Activated CD4-positive, alpha-beta T cell treated with anti-CD3 and anti-CD28 coated beads, Interleukin-2, amount 10 ng/mL, durations not matched to agents 24 days and 14 days (primary cell): ENCODE data around the gene DPYSL5. TPM values are rescaled to one million over a fixed set of nuclear protein-coding genes. Genes with fewer than 3 reads are reported as not detected.

Source experiments
- DNase-seq: peaks from one replicate; pipeline ENCODE4 v3.0.0; 2022
- H3K27ac Mint-ChIP-seq: one replicate; pipeline ENCODE4 v1.8.0; 2022; ENCODE audit warnings: mild to moderate bottlenecking, mixed read lengths
- H3K27me3 Mint-ChIP-seq: one replicate; pipeline ENCODE4 v1.8.0; 2022; ENCODE audit warnings: mixed read lengths
- H3K36me3 Mint-ChIP-seq: one replicate; pipeline ENCODE4 v1.8.0; 2022; ENCODE audit warnings: low read depth, mild to moderate bottlenecking, mixed read lengths
- H3K4me1 Mint-ChIP-seq: one replicate; pipeline ENCODE4 v1.8.0; 2021; ENCODE audit warnings: mixed read lengths
- H3K4me3 Mint-ChIP-seq: one replicate; pipeline ENCODE4 v1.8.0; 2022; ENCODE audit warnings: mild to moderate bottlenecking, moderate library complexity, mixed read lengths
- H3K9me3 Mint-ChIP-seq: one replicate; pipeline ENCODE4 v1.8.0; 2021; ENCODE audit warnings: mixed read lengths
- intact Hi-C: fragments of 100-400 bp; cut with micrococcal nuclease; formaldehyde crosslinking; loops from one replicate; pipeline ENCODE4 v1.15.1; 2023
- total RNA-seq: library from RNA; stranded (reverse); gene quantifications from 2 replicates; pipeline ENCODE4 v1.2.3, GENCODE V29; 2022

Gene DPYSL5
- total RNA-seq, 1 donor from 2014 or later = not detected

DNA sequence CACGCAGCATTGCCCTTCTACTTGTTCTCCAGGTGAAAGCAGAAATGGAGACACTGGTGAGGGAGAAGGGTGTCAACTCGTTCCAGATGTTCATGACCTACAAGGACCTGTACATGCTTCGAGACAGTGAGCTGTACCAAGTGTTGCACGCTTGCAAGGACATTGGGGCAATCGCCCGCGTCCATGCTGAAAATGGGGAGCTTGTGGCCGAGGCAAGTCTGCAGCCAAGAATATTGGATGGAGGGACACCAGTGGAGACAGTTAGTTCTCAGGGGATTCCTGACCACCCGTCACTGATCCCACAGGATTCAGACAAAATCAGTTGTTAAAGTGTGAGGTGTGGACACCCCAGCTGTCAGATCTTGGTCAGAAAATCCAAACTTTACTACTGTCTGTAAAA, 79.3 kb downstream of the DPYSL5 start:
- Mint-ChIP-seq H3K4me1 (peaks cover 2% of the 10 kb centered on the region), H3K4me3 (no peak overlapping the region), H3K9me3 (no peaks in the 10 kb centered on the region), H3K36me3 (no peaks in the 10 kb centered on the region), H3K27ac (no peak overlapping the region), H3K27me3 (peaks cover 9% of the 10 kb centered on the region)
- intact Hi-C loops = no loop called here
- DNase-seq = no peak

- H3K27me3 Mint-ChIP-seq = peaks cover 2% of the 10 kb centered on the region
- H3K36me3 Mint-ChIP-seq = no peaks in the 10 kb centered on the region
- H3K4me1 Mint-ChIP-seq = no peaks in the 10 kb centered on the region
- intact Hi-C loops = no loop called here
- no peak for DNase-seq
- H3K27ac Mint-ChIP-seq = no peak overlapping the region
- no peaks in the 10 kb centered on the region for H3K9me3 Mint-ChIP-seq
- H3K4me3 Mint-ChIP-seq = no peak overlapping the region
Measured at GRCh38 chr2:26932974-26933373, 85.0 kb downstream of the DPYSL5 start.

GRCh38 chr2:26933431-26934334, 85.8 kb downstream of the DPYSL5 start:
- H3K36me3 Mint-ChIP-seq = no peaks in the 10 kb centered on the region
- intact Hi-C loops = no loop called here
- no peak overlapping the region for H3K4me3 Mint-ChIP-seq
- H3K9me3 Mint-ChIP-seq = no peaks in the 10 kb centered on the region
- H3K27ac Mint-ChIP-seq = no peak overlapping the region
- peaks cover 2% of the 10 kb centered on the region for H3K27me3 Mint-ChIP-seq
- DNase-seq = no peak
- no peaks in the 10 kb centered on the region for H3K4me1 Mint-ChIP-seq

DNA sequence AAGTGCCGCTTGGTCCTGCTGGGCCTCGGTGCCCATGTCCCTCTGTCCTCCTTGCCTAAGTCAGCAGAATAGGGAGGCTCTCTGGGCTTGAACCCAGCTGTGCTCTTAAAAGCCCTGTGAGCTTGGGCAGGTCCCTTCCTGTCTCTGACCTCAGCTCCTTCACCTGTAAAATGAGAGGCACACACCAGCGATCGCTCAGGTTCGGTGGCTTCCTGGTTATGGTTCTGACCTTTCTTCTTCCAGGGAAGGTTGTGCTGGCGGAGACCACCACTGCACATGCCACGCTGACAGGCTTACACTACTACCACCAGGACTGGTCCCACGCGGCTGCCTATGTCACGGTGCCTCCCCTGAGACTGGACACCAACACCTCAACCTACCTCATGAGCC, 86.4 kb downstream of the DPYSL5 start:
- DNase-seq = no peak
- H3K27me3 Mint-ChIP-seq = peaks cover 2% of the 10 kb centered on the region
- H3K4me3 Mint-ChIP-seq = no peak overlapping the region
- H3K36me3 Mint-ChIP-seq = no peaks in the 10 kb centered on the region
- intact Hi-C loops = no loop called here
- H3K9me3 Mint-ChIP-seq = no peaks in the 10 kb centered on the region
- H3K4me1 Mint-ChIP-seq = no peaks in the 10 kb centered on the region
- H3K27ac Mint-ChIP-seq = no peak overlapping the region

- no peak for DNase-seq
- H3K36me3 Mint-ChIP-seq = no peaks in the 10 kb centered on the region
- intact Hi-C loops = no loop called here
- no peaks in the 10 kb centered on the region for H3K9me3 Mint-ChIP-seq
- no peaks in the 10 kb centered on the region for H3K4me1 Mint-ChIP-seq
- no peak overlapping the region for H3K4me3 Mint-ChIP-seq
- no peak overlapping the region for H3K27ac Mint-ChIP-seq
- H3K27me3 Mint-ChIP-seq = peaks cover 2% of the 10 kb centered on the region
Measured at GRCh38 chr2:26934985-26935384, 87.1 kb downstream of the DPYSL5 start.

- DNase-seq = no peak
- Mint-ChIP-seq H3K4me1 (no peaks in the 10 kb centered on the region), H3K9me3 (no peaks in the 10 kb centered on the region), H3K4me3 (no peak overlapping the region), H3K36me3 (no peaks in the 10 kb centered on the region), H3K27ac (no peak overlapping the region), H3K27me3 (peaks cover 4% of the 10 kb centered on the region)
- intact Hi-C loops = no loop called here
Measured at GRCh38 chr2:26936855-26937254, 88.9 kb downstream of the DPYSL5 start.

DNA sequence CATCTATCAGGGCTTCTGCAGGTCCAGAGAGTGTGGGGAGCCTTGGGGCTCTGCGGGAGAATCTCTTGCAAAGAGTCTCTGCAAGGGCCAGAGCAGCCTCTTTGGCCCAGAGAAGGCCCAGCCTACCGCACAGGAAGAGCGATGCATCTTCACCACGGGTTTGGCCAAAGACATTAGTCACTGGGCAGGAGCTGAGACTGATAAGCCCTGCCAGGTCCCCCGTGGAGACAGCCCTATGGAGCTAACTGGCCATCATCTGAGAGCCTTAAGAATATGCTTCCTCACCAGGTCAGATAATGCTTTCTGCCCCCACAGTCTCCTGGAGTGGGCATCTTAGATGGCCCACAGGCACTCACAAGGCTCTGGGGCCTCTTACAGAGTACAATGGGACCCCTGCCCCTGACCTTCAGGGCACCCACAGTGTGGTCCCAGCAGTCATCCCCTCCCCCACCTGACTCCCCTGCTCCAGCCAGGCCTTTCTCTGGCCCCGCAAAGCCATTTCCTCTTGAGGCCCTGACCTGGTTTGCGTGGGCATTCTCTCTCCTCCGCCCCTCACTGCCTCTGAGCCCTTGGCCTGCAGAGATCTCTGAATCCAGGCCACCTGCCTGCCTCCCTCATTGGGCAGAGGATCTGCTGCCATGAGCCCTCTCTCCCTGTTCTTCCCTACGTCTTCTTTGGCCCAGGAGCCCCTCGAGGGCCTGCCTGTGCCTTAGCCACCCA, 90.6 kb downstream of the DPYSL5 start:
- intact Hi-C loops = no loop called here
- no peak overlapping the region for H3K4me3 Mint-ChIP-seq
- no peak for DNase-seq
- H3K9me3 Mint-ChIP-seq = no peaks in the 10 kb centered on the region
- H3K27ac Mint-ChIP-seq = no peak overlapping the region
- H3K36me3 Mint-ChIP-seq = no peaks in the 10 kb centered on the region
- H3K4me1 Mint-ChIP-seq = no peaks in the 10 kb centered on the region
- peaks cover 8% of the 10 kb centered on the region for H3K27me3 Mint-ChIP-seq

DNA sequence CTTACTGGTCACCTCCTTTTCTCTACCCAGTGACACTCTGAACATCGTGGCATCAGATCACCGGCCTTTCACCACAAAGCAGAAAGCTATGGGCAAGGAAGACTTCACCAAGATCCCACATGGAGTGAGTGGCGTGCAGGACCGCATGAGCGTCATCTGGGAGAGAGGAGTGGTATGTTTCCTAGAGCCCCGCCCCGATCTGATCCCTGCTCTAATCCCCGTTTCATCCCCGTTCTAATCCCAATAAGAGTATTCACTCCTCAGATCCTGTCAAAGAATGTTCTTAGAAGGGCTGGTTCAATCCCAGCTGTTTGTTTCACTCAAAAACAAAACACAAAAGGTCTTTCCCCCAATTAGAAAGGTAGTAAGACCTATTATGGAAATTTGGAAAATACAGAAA, 92.1 kb downstream of the DPYSL5 start:
- no peaks in the 10 kb centered on the region for H3K4me1 Mint-ChIP-seq
- no peaks in the 10 kb centered on the region for H3K36me3 Mint-ChIP-seq
- no peak for DNase-seq
- H3K4me3 Mint-ChIP-seq = no peak overlapping the region
- H3K27me3 Mint-ChIP-seq = peaks cover 8% of the 10 kb centered on the region
- intact Hi-C loops = no loop called here
- no peak overlapping the region for H3K27ac Mint-ChIP-seq
- H3K9me3 Mint-ChIP-seq = no peaks in the 10 kb centered on the region

GRCh38 chr2:26941486-26941885, 93.6 kb downstream of the DPYSL5 start:
- no peak overlapping the region for H3K4me3 Mint-ChIP-seq
- no peaks in the 10 kb centered on the region for H3K4me1 Mint-ChIP-seq
- H3K27ac Mint-ChIP-seq = no peak overlapping the region
- H3K9me3 Mint-ChIP-seq = no peaks in the 10 kb centered on the region
- H3K27me3 Mint-ChIP-seq = peaks cover 6% of the 10 kb centered on the region
- no peak for DNase-seq
- H3K36me3 Mint-ChIP-seq = no peaks in the 10 kb centered on the region
- intact Hi-C loops = no loop called here

GRCh38 chr2:26942543-26943295, 94.8 kb downstream of the DPYSL5 start:
- no peaks in the 10 kb centered on the region for H3K4me1 Mint-ChIP-seq
- H3K27me3 Mint-ChIP-seq = peaks cover 6% of the 10 kb centered on the region
- no peak overlapping the region for H3K27ac Mint-ChIP-seq
- H3K36me3 Mint-ChIP-seq = no peaks in the 10 kb centered on the region
- no peaks in the 10 kb centered on the region for H3K9me3 Mint-ChIP-seq
- no peak overlapping the region for H3K4me3 Mint-ChIP-seq
- peak; percentile 88 for DNase-seq
- intact Hi-C loops = loop anchor here (1.0 kb wide), 1 partner anchor 96 kb away; no protein-coding TSS in a partner anchor

- Mint-ChIP-seq H3K27me3 (peaks cover 6% of the 10 kb centered on the region), H3K4me1 (no peaks in the 10 kb centered on the region), H3K4me3 (no peak overlapping the region), H3K36me3 (no peaks in the 10 kb centered on the region), H3K27ac (no peak overlapping the region), H3K9me3 (no peaks in the 10 kb centered on the region)
- intact Hi-C loops = no loop called here
- DNase-seq = no peak
Measured at GRCh38 chr2:26945991-26946750, 98.2 kb downstream of the DPYSL5 start.

DNA sequence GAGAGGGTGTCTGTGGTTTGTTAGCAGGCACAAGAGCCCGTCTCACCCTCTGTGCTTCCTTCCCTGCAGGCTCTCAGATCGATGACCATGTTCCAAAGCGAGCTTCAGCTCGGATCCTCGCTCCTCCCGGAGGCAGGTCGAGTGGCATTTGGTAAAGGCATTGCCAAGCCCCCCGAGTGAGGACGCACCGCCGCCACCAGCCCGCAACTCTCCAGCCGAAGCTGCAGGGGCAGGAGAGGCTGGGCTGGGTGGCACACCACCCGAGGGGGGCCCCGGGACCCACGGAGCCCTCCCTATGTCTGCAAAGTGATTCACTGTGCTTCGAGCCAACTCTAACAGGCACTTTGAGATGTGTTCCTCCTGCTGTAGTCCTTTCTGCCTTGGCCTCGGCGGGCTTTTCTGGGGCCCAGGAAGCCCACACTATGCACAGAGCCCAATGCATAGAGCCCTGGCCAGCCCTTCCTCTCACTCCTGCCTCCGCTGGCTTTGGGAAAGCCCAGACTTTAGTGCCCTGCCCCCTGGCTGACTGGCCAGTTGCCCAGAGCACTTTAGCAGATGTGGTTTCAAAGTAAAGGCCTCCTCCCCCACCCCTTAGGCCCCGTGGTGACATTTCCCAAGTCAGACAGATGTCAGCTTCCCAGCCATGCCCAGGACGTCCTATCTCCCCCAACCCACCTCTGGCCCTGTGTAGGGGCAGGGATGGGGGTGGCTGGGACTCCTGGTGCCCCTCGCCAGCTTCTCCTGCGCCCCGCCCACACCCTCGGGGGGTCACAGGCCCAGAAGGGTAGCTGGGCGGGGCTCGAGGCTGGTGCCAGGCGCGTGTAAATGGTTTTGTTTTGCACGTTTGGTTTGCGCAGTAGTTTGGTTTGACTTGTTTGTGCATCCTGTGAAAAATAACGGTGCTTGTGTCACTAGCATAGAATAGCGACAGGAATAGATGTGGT, 99.2 kb downstream of the DPYSL5 start:
- Mint-ChIP-seq H3K27me3 (peaks cover 4% of the 10 kb centered on the region), H3K4me3 (no peak overlapping the region), H3K4me1 (no peaks in the 10 kb centered on the region), H3K9me3 (no peaks in the 10 kb centered on the region), H3K27ac (no peak overlapping the region), H3K36me3 (no peaks in the 10 kb centered on the region)
- DNase-seq = no peak
- intact Hi-C loops = no loop called here
